Measurements from ENCODE around the gene CITED4. TPM values are rescaled to one million over a fixed set of nuclear protein-coding genes. Genes with fewer than 3 reads are reported as not detected.

CITED4 gene
- total and polyA plus RNA-seq, 8 donors, result 2.4 to 6.9 (median 3.5) TPM

GRCh38 chr1:40849801-40850592 lies 12.2 kb downstream of the CITED4 start:
- H3K27me3 ChIP-seq, result no peaks in the 10 kb centered on the region
- intact Hi-C loops (cut with DNase I), result loop anchor here in 1 of 2 donors (5.0 kb wide), 1 partner anchor 102 kb away; no protein-coding TSS in a partner anchor
- no peaks in the 10 kb centered on the region for H3K9me3 ChIP-seq
- peak; percentile 56 to 88 (median 65) for DNase-seq
- no peak overlapping the region for H3K4me3 ChIP-seq
- H3K36me3 ChIP-seq, result no peaks in the 10 kb centered on the region
- peak; percentile 92 for ATAC-seq
- peak; percentile 88 to 95 for TF ChIP-seq CTCF (IDR thresholded peaks at IDR 0.05)
- H3K27ac ChIP-seq, result no peak overlapping the region
- peaks cover 0 to 10% of the 10 kb centered on the region in 2 donors for H3K4me1 ChIP-seq

GRCh38 chr1:40848530-40849189 lies 13.5 kb downstream of the CITED4 start:
- H3K4me3 ChIP-seq, result no peak overlapping the region
- no peaks in the 10 kb centered on the region for H3K36me3 ChIP-seq
- peaks cover 0 to 10% of the 10 kb centered on the region in 2 donors for H3K4me1 ChIP-seq
- DNase-seq (peak in 2 of 4 donors; percentile 42 to 67), ATAC-seq (peak; percentile 95)
- TF ChIP-seq CTCF (IDR thresholded peaks at IDR 0.05), result peak; percentile 65 to 72
- no peaks in the 10 kb centered on the region for H3K27me3 ChIP-seq
- intact Hi-C loops (cut with DNase I), result loop anchor here in 1 of 2 donors (5.0 kb wide), 1 partner anchor 104 kb away; no protein-coding TSS in a partner anchor
- no peak overlapping the region for H3K27ac ChIP-seq
- H3K9me3 ChIP-seq, result no peaks in the 10 kb centered on the region

- Histone ChIP-seq H3K27ac (no peak overlapping the region), H3K4me3 (no peak overlapping the region), H3K4me1 (peaks cover 0 to 10% of the 10 kb centered on the region in 2 donors), H3K9me3 (no peaks in the 10 kb centered on the region), H3K27me3 (no peaks in the 10 kb centered on the region), H3K36me3 (no peaks in the 10 kb centered on the region)
- intact Hi-C loops (cut with DNase I), result loop anchor here in 1 of 2 donors (5.0 kb wide), 1 partner anchor 105 kb away; no protein-coding TSS in a partner anchor
- no peak for TF ChIP-seq CTCF (IDR thresholded peaks at IDR 0.05)
- ATAC-seq (no peak), DNase-seq (no peak)
Measured at GRCh38 chr1:40847023-40847745, 15.0 kb downstream of the CITED4 start.

- Histone ChIP-seq H3K36me3 (no peaks in the 10 kb centered on the region), H3K4me3 (no peak overlapping the region), H3K4me1 (peaks cover 0 to 10% of the 10 kb centered on the region in 2 donors), H3K27me3 (no peaks in the 10 kb centered on the region), H3K9me3 (no peaks in the 10 kb centered on the region), H3K27ac (no peak overlapping the region)
- intact Hi-C loops (cut with DNase I), result loop anchor here in 1 of 2 donors (5.0 kb wide), 1 partner anchor 106 kb away; no protein-coding TSS in a partner anchor
- ATAC-seq, result no peak
- TF ChIP-seq CTCF (IDR thresholded peaks at IDR 0.05), result no peak
- no peak for DNase-seq
Measured at GRCh38 chr1:40845895-40846294, 16.3 kb downstream of the CITED4 start.

Data from left lung (tissue), 10 donors.